IPS-18c (cell line): ENCODE measurements around the gene CACNA1B.

ENCODE experiments used
- H3K4me3 ChIP-seq: 2 replicates; pipeline ENCODE4 v1.7.0; 2013; ENCODE audit warnings: low read depth, mild to moderate bottlenecking, low read length, moderate library complexity; ENCODE audit not compliant: insufficient read depth
- H3K9me3 ChIP-seq: one replicate; pipeline ENCODE4 v1.6.1; 2013; ENCODE audit warnings: mild to moderate bottlenecking, low read length, moderate library complexity; ENCODE audit not compliant: control insufficient read depth, insufficient read depth

CACNA1B gene

DNA sequence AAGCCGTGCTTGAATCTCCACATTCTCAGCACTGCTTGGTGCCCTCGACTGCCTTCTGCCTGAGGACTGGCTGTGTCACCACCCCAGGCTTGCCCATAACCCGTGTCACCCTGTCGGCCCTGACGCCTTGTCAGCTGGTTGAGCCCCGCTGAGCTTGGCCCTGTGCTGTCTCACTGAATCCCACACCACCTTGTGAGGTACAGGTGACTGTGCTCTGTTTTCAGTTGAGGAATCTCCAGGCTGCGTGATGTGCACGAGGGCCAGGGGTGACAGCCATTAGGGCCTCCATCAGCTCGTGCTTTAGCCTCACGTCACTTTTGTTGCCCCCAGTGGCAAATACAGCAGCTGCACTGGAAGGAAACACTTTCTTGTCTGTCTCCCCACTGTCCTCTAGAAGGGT lies 90.7 kb downstream of the CACNA1B start:
- H3K9me3 ChIP-seq = no peaks in the 10 kb centered on the region
- H3K4me3 ChIP-seq = no peak overlapping the region

DNA sequence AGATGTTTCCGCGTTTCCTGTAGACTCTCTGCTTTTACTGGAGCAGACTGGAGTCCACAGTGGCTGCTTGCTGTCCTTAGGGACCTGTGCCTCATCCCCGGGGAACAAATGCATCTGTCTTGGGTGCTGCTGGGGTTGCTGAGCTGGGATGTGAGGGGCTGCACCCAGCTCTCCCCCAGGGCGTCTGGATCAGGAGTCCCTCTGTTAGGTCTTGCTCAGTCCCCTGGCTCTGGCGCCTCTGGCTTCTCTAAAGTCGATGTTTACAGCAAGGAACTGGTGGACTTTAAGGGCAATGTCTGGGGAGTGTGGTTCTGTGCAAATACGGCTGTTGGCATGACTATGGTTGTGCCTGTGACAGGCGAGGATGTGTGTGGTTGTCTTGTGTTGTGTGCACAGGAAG lies 91.4 kb downstream of the CACNA1B start:
- Histone ChIP-seq H3K4me3 (no peak overlapping the region), H3K9me3 (no peaks in the 10 kb centered on the region)

DNA sequence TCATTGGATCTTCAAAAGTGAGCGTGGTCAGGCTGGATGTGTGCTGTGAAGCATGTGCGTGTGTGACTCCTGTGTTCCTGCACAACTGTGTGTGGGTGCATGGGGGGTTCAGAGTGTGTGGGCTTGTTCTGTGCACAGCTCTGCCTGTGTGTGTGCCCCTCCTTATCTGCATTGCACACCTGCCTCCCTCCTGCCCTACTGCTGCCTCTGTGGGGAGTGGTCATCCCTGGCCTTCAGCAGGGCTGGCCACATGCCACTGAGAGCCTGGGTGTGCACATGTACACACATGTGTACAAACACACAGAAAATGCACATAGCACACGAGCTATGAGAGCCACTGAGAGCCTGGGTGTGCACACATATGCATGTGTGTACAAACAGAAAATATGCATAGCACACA lies 92.1 kb downstream of the CACNA1B start:
- Histone ChIP-seq H3K4me3 (no peak overlapping the region), H3K9me3 (no peaks in the 10 kb centered on the region)

DNA sequence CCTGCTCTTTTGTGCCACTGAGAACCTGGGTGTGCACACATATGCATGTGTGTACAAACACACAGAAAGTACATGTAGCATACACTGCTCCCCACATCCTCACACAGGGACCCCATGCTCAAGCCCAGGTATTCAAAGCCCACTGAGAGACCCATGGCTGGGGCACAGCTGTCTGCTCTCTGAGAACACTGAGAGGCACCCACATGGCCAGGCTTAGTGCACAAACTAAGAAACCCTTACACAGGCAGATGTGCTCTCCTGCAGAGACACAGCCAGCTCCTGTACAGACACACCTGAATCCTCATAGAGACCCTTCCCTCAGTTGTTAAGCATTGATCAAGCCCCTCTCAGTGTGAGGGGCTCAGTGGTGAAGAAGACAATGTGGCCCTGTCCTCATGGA lies 92.5 kb downstream of the CACNA1B start:
- Histone ChIP-seq H3K4me3 (no peak overlapping the region), H3K9me3 (no peaks in the 10 kb centered on the region)

DNA sequence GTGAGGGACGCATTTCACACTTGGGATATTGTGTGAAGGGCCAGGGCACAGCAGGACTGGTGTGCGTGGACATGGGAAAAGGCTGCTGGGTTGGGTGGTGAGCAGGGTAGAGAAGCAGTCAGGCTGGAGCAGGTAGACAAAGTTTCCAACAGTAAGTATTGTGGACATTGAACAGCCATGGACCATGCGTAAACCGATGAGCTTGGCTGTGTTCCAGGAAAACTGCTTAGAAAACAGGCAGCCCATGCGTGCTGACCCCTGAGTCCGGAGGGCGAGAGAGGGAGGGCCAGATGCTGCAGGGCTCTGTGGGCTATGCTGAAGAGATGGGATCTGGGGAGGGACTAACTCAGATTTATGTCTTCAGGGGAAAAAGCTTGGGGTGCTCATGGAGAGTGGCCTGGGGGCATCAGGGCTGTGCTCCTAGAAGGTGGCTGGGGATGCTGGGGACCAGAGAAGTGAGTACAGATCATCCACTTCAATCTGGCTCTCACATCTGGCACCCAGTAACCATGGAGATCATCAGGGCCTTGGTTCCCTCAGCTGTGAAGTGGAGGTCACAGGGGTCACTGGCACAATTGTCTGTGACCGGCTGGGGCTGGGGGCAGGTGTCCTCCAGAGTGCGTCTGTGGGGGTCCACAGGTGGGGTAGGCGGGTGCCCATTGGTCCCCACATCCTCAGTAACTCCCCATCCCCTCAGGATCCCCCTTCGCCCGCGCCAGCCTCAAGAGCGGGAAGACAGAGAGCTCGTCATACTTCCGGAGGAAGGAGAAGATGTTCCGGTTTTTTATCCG lies 93.3 kb downstream of the CACNA1B start:
- no peaks in the 10 kb centered on the region for H3K9me3 ChIP-seq

DNA sequence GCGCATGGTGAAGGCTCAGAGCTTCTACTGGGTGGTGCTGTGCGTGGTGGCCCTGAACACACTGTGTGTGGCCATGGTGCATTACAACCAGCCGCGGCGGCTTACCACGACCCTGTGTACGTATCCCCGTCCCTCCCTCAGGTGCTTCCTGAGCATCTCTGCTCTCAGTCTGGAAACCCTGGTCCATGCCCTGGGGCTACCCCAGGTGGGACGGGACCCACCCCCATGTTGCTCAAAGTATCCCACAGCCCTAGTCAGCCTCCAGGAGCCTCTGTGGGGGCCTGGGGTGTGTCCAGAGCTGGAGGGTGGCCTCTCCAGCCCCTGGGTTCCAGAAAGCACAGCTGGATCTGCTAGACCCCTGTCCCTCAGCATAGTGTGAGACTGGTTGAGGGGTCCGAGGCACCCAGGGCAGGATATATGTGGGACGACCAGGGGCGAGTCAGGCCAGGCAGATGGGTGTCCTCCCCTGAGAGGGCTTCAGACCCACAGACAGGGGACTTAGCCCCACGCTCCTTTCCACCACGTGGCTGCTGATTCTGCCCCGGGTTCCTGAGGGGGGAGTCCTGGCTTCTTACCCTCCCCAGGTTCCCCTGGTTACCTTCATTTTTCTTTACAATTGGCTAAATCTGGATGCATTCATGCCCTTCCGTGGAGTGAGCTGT lies 94.0 kb downstream of the CACNA1B start:
- H3K9me3 ChIP-seq = no peaks in the 10 kb centered on the region
- H3K4me3 ChIP-seq = no peak overlapping the region

More for the DNA sequence above, 93.3 kb downstream of the CACNA1B start:
- H3K4me3 ChIP-seq = no peak overlapping the region

DNA sequence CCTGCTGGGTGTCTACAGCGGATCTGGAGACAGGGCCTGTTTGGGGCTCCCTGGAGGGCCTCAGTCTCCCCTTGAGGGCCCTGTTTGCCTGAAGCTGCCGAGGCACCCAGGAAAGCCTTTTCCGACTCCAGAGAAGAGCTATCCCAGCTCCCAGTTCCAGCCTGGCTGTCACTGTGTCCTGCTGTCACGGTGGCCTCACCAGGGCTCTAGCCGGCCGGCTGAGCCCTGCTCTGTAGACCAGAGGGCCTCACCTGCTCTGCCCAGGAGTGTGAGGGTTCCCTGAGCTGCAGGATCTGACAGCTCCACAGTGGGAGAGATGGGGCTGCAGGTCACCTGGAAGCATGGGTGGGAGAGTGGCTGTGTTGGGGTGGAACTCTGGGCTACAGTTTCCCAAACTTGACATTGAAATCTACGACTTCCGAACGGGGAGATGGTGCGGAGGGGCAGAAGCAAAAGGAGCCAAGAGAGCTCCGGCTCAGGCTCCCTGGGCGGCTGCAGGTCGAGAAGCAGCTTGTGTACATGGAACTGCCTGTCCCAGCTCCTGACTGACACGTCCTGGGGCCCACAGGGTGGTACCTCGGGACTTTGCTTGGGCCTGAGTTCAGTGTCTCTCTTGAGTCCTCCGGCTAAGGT lies 94.9 kb downstream of the CACNA1B start:
- H3K9me3 ChIP-seq = no peaks in the 10 kb centered on the region

DNA sequence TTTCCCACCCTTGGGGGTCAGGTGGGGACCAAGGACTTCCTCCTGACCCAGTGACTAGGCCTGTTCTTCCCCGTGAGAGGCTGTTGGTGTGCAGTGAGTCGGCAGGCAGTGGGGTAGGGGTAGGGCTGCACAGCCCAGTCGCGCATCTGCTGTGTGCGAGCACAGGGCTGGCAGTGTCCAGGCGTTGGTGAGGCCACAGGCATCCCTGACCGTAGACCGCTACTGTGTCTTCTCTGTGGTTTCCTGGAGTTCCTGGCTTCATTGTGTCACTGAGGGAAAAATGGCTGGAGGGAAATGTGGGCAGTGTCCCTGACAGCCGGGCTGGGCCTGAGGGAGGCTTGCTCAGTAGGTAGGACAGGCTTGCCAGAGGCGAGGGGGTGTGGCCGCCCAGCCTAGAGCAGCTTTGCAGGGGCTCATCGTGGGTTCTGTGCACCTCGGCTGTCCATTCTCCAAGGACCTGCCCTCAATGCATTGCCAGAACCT lies 95.4 kb downstream of the CACNA1B start:
- Histone ChIP-seq H3K9me3 (no peaks in the 10 kb centered on the region), H3K4me3 (no peak overlapping the region)

More for the DNA sequence above, 94.9 kb downstream of the CACNA1B start:
- no peak overlapping the region for H3K4me3 ChIP-seq

DNA sequence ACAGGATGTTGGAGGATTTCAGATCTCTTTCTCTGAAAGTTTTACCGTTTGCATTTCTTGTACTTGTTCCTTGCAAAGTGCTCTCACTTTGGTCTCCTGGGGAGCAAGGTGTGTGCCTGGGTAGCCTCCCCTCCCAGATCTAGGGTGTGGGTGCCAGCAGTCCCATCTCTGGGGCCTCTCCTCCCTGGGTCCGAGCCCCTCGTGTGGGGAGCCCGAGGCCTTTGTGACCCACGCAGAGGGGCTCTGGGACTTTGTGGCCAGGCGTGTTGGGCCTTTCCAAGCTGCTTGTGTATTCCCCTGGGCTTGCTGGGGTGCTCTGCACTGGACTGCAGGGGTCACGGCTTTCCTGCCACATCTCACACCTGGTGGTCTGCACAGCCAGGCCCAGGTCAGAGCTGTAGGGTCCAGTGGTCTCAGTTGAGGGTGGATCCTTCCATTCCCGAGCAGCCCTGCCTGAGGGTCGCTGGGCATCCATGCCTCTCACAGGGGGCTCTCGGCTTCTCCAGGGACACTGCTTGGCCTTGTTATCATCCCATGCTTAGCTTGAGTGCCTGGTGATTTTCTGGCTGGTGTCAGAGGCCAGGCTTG lies 96.3 kb downstream of the CACNA1B start:
- Histone ChIP-seq H3K4me3 (no peak overlapping the region), H3K9me3 (peaks cover 2% of the 10 kb centered on the region)

DNA sequence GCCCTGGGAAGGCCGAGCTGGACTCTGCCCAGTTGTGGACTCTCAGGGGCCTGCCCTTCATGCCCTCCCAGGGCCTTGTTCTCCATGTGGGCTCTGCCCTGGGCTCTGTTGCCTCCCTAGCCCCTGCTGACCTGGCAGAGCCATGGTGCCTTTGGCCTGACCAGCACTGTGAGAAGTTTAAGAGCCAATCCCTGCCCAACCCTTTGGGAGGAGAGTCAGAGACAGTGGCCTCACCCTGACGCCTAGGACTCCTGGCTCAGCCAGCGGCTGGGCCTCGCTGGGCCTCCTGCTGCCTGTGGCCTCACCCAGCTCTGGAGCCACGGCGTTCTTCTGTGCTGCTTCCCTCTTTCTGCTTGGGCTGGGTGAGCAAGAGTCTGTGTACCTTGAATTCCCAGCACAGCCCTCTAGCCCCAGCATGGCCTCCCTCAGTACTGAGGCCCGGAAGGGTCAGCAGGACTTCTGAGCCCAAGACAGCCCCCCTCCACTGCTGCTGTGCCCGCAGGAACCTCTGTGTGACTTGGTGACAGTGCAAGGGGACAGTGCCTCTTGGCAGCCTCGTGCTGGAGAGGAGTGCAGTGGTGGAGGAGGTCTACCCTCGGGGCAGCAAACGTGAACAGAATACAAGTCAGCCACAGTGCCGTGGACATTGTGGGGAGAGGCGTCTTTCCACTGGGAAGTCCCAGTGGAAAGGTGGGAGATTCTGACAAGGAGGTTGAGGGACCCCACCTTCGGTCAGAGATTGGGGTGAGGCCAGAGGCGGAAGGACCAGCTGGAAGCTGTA lies 97.4 kb downstream of the CACNA1B start:
- Histone ChIP-seq H3K9me3 (peaks cover 2% of the 10 kb centered on the region), H3K4me3 (no peak overlapping the region)

DNA sequence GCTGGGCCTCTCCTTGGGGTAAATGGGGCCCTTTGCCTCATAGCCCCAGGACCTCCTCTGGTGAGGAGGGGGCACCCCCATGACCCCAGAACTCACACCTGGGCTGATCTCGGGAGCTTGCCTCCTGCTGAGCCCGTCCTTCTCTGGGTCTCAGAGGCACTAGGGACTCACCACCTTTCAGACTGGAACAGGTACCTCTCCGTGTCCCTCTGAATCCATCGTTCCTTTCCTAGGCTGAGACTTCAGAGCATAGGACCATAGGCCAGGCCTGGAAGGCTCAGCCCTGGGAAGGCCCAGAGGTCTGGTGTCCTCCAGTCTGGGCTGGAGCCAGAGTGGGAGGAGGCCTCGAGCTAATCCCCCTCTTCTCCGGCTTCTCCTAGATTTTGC lies 97.9 kb downstream of the CACNA1B start:
- Histone ChIP-seq H3K9me3 (peaks cover 2% of the 10 kb centered on the region), H3K4me3 (no peak overlapping the region)

DNA sequence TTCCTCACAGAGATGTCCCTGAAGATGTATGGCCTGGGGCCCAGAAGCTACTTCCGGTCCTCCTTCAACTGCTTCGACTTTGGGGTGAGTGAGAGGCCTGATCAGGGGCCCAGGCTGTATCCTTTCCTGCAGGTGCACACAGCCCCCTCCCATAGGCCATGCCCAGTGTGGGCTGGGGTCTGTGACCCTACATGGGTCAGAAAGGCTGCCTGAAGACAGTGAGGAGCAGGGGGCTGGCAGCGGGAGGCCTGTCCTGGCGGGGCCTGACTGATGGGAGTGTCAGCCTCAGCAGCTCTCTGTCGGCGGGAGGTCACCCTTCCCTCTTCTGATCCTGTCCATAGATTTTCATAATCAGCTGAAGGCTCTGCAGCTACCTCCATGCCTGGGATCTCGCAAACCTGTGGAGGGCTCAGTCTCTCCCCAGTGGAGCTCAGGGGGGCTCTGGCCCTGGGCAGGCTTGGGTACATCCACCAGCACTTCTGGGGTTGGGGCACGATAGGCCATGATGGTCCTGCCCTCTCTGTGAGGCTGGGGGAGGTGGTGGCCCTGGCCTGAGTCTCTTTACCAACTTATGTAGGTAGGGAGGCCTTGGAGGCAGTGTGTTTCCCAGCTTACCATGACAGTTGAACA lies 98.5 kb downstream of the CACNA1B start:
- peaks cover 2% of the 10 kb centered on the region for H3K9me3 ChIP-seq
- no peak overlapping the region for H3K4me3 ChIP-seq

DNA sequence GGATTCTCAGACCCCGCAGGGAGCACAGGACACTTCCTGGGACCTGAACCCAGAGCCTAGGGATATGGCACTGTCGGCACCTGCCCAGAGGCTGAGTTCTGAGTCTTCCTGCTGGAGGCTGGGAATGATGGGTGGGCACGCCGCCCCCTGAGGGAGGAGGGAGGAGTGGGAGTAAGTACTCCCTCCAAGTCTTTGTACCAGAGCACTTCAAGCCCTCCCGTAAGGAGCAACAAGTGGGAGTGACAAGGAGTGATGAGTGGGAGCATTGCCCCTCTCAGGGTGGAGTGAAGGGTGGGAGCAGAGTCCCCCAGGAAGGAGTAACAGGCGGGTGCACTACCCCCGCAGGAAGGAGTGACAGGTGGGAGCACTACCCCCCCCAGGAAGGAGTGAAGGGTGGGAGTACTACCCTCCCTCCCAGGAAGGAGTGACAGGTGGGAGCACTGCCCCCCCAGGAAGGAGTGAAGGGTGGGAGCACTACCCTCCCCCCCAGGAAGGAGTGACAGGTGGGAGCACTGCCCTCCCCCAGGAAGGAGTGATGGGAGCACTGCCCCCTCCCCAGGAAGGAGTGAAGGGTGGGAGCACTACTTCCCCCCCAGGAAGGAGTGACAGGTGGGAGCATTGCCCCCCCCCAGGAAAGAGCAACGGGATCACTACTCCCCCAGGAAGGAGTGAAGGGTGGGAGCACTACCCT lies 100.1 kb downstream of the CACNA1B start:
- Histone ChIP-seq H3K4me3 (no peak overlapping the region), H3K9me3 (peaks cover 2% of the 10 kb centered on the region)

DNA sequence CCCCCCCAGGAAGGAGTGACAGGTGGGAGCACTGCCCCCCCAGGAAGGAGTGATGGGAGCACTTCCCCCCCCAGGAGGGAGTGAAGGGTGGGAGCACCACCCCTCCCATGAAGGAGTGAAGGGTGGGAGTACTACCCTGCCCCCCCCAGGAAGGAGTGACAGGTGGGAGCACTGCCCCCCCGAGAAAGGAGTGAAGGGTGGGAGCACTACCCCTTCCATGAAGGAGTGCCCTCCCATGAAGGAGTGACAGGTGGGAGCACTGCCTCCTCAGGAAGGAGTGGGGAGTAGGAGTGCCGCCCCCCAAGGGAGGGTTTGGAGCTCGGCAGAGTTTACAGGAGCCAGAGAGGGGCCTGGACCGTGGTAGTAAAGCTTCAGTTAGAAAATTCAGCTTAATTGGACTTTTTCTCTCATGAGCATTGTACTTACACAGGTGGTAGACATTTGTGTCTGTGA lies 100.7 kb downstream of the CACNA1B start:
- Histone ChIP-seq H3K9me3 (peaks cover 2% of the 10 kb centered on the region), H3K4me3 (no peak overlapping the region)

DNA sequence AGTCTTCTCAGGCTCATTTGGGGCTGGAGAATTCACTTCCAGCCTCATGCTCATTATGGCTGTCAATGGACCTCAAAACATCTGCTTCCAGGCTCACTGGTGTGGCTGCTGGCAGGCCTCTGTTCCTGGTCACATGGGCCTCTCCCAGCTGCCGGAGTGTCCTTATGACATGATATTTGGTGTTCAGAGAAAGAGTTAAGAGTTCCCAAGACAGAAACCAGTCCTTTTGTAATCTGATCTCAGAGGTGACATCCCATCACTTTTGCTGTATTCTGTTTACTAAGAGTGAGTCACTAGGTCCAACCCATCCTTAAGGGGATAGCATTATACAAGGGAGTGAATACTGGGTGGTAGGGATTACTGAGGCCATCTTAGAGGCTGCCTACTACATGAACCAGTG lies 104.6 kb downstream of the CACNA1B start:
- Histone ChIP-seq H3K4me3 (no peak overlapping the region), H3K9me3 (peaks cover 2% of the 10 kb centered on the region)

DNA sequence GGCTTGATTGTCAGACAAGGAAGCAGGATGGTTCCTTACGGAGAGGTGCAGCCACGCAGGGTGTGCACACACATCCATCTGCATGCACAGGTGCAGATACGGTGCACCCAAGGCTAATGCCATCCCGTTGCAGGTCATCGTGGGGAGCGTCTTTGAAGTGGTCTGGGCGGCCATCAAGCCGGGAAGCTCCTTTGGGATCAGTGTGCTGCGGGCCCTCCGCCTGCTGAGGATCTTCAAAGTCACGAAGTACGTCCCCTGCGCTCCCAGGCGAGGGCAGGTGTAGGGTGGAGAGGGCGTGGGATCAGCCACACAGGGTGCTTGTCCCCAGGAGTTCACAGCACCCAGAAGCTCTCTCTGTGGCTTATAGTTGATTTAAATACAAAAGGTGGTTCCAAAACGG lies 106.4 kb downstream of the CACNA1B start:
- no peaks in the 10 kb centered on the region for H3K9me3 ChIP-seq
- no peak overlapping the region for H3K4me3 ChIP-seq
